ENCODE results near the gene CCDC102B. TPM values are rescaled to one million over a fixed set of nuclear protein-coding genes. Genes with fewer than 3 reads are reported as not detected.
"Not testable (repeated sequence)": the region's sequence is repeated elsewhere in the genome, so short reads cannot be mapped to it uniquely, and the experiment has no call there.

CCDC102B gene
- total RNA-seq, 4 donors from 2014 or later = 12.9 to 17.1 (median 16.2) TPM

- Histone ChIP-seq H3K4me1 (no peaks in the 10 kb centered on the region), H3K4me3 (replicated peaks in 1 of 3) (no peak overlapping the region), H3K27ac (no peak overlapping the region), H3K27me3 (no peaks in the 10 kb centered on the region), H3K9me3 (no peaks in the 10 kb centered on the region), H3K36me3 (no peaks in the 10 kb centered on the region)
- intact Hi-C loops (cut with DNase I) = no loop called here
- DNase-seq = no peak
- WGBS, 2 donors = 58 to 64% methylated on average over 2 of the region's 2 CpGs
- no peak for TF ChIP-seq CTCF (IDR thresholded peaks at IDR 0.05)
- no peak for TF ChIP-seq POLR2A (IDR thresholded peaks at IDR 0.05)
These were observed 16.9 kb upstream of the CCDC102B start for GRCh38 chr18:68780802-68781635.

DNA sequence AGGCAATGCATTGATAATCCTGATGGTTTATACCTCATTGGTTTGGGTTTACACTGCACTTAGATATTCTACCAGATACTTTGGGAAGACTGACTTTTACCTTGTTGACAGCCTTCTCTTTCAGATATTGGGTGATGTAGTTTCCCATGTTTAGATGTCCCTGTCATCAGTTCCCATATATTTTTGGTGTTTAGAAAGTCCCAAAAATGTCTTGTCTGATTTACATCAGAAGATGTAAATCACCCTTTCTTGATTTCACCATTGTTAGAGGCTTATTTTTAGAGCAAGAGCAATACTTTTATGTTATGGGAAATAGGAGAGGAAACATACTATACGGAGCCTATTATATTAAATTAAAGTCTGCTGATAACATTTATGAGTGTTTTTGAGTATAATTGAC, 14.4 kb upstream of the CCDC102B start:
- 85 to 93% methylated on average over 1 of the region's 1 CpG for WGBS, 2 donors
- H3K36me3 ChIP-seq = no peaks in the 10 kb centered on the region
- no peak overlapping the region for H3K27ac ChIP-seq
- H3K27me3 ChIP-seq = no peaks in the 10 kb centered on the region
- no peaks in the 10 kb centered on the region for H3K9me3 ChIP-seq
- no peaks in the 10 kb centered on the region for H3K4me1 ChIP-seq
- H3K4me3 ChIP-seq (replicated peaks in 1 of 3) = no peak overlapping the region
- TF ChIP-seq POLR2A (IDR thresholded peaks at IDR 0.05) (no peak), CTCF (IDR thresholded peaks at IDR 0.05) (no peak)
- DNase-seq = no peak
- intact Hi-C loops (cut with DNase I) = no loop called here

- Histone ChIP-seq H3K27ac (no peak overlapping the region), H3K4me1 (no peaks in the 10 kb centered on the region), H3K4me3 (replicated peaks in 1 of 3) (no peak overlapping the region), H3K27me3 (no peaks in the 10 kb centered on the region), H3K9me3 (no peaks in the 10 kb centered on the region), H3K36me3 (no peaks in the 10 kb centered on the region)
- intact Hi-C loops (cut with DNase I) = no loop called here
- 90 to 93% methylated on average over 3 of the region's 3 CpGs for WGBS, 2 donors
- no peak for TF ChIP-seq CTCF (IDR thresholded peaks at IDR 0.05)
- TF ChIP-seq POLR2A (IDR thresholded peaks at IDR 0.05) = no peak
- no peak for DNase-seq
These were observed 13.8 kb upstream of the CCDC102B start for GRCh38 chr18:68784071-68784470.

DNA sequence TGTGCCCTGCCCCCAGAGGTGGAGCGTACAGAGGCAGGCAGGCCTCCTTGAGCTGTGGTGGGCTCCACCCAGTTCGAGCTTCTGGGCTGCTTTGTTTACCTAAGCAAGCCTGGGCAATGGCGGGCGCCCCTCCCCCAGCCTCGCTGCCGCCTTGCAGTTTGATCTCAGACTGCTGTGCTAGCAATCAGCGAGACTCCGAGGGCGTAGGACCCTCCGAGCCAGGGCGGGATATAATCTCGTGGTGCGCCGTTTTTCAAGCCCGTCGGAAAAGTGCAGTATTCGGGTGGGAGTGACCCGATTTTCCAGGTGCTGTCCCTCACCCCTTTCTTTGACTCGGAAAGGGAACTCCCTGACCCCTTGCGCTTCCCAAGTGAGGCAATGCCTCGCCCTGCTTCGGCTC, 7.6 kb upstream of the CCDC102B start:
- intact Hi-C loops (cut with DNase I); H3K36me3 ChIP-seq; H3K27me3 ChIP-seq; H3K9me3 ChIP-seq; H3K4me3 ChIP-seq (replicated peaks in 1 of 3); H3K27ac ChIP-seq; H3K4me1 ChIP-seq; DNase-seq: not testable (repeated sequence)
- 87 to 89% methylated on average over 12 to 22 of the region's 22 CpGs for WGBS, 2 donors

DNA sequence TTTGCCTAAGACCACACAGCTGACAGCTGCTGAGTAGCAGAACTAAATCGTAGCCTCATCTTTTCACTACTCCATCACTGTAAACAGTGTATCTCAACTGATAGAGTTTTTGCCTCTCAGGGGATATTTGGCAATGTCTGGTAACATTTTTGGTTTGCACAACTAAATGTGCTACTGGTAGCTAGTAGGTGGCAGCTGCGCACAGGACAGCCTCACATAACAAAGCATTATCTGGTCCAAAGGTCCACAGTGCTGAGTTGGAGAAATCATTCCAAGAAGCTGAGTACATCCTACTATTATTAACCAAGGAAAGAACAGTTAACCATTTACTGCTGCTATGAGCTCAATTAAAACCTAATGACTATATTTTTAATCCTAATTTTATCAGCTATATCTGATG, 6.1 kb upstream of the CCDC102B start:
- H3K27me3 ChIP-seq = no peaks in the 10 kb centered on the region
- DNase-seq = no peak
- no peak overlapping the region for H3K4me3 ChIP-seq (replicated peaks in 1 of 3)
- no peaks in the 10 kb centered on the region for H3K36me3 ChIP-seq
- no peak for TF ChIP-seq POLR2A (IDR thresholded peaks at IDR 0.05)
- no peak for TF ChIP-seq CTCF (IDR thresholded peaks at IDR 0.05)
- H3K27ac ChIP-seq = no peak overlapping the region
- intact Hi-C loops (cut with DNase I) = no loop called here
- H3K9me3 ChIP-seq = no peaks in the 10 kb centered on the region
- H3K4me1 ChIP-seq = no peaks in the 10 kb centered on the region
- WGBS, 2 donors = 80 to 83% methylated on average over 2 of the region's 2 CpGs

Measured in thyroid gland (tissue), 4 donors.